ENCODE results near the gene ABHD17B.

ABHD17B gene

DNA sequence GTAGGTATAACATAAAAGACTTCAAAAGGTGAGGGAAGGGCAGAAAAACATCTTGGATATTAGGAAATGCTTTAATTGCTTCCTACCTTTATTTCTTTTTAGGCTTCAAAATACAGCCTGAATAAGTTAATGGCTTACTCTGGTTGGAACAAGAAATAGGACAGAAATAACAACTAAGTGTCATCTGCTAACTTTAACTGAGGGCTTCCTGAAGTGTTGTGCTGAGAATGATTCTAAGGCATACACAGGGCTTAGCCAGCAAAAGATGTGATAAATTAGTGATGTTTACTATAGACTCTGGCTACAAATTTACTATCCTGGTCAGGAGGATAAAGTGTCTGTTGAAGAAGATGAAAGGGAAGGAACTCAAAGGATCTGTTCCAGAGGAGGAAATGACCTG is 34.2 kb downstream of the ABHD17B start:
- DNase-seq (ENCODE audit: low read depth): no peak

DNA sequence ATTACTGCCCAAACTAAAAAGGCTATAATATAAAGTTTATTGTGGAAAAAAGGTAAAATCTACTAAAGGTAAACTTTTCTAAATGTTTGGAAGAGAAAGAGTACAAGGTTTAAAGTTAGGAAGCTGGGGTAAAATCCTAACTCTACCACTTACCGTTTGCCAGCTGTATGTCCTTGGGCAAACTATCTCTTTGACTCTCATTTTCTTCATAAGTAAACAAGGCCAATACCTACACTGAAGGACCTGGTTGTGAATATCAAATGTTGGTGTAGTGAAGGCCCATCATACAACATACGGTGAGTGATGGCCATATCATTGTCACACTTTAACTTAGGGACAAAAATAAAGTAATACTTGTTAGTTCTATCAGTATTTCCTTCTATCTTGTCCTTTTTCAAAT is 34.9 kb downstream of the ABHD17B start:
- no peak for DNase-seq (ENCODE audit: low read depth)

DNA sequence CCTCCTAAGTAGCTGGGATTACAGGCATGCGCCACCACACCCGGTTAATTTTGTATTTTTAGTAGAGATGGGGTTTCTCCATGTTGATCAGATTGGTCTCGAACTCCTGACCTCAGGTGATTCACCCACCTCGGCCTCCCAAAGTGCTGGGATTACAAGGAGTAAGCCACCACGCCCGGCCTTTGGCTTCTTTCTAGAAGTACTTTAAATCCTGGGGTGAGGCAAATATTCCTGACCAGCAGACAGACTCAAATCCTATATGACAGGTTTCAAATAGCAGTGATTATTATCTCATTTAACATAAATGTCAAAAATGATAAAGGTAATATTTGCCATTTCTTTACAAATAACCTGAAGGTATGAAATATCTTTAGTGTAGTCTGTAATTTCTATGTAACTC is 35.6 kb downstream of the ABHD17B start:
- no peak for DNase-seq (ENCODE audit: low read depth)

DNA sequence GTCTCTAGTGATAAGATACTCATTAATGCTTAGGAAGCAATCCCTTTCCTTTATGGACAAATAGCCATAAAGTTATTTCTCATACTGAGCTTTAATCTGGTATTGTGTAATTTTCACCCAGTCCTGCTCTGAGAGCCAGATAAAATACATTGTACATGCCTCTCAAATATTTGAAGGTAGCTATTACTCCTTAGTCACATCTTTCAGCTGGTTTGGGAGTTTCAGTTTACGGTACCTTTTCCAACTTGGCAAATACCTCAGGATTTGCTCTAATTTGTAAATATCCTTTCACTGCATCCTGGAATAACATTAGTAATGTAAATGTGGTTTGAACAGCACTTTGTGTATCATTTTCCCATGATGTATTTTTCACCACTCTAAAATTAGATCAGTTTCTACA is 47.4 kb downstream of the ABHD17B start:
- DNase-seq (ENCODE audit: low read depth): no peak

DNA sequence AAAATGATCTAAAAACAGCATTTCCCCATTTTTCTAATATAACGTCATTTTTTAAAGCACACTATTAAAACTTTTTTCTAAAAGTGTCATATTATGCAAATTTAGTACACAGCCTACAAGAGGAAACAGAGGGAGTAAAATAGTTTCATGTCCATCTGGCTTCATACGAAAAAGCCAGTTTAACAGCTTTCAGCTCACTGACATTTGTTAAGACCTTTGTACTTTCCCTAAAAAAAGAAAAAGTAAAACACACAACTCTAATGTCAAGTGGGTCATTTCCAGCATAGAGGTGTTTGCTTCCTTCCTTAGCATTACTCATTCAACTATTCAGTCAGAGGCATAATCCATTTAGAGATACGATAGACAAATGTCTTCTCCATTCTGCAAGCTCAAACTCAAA is 49.4 kb downstream of the ABHD17B start:
- DNase-seq (ENCODE audit: low read depth): no peak

DNA sequence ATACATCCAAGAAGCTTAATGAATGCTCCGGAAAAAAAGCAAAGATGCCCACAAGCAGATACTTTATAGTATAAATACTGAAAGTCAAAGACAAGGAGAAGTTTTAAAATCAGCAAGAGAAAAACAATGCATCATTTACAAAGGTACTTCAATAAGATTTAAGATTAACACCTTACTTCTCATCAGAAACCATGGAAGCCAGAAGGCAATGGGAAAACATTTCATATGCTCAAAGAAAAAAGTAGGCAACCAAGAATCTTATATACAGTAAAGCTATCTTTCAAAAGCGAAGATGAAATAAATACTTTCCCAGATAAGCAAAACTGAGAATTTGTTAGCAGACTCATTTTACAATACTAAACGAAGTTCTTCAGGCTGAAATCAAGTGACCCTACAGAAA is 51.1 kb downstream of the ABHD17B start:
- no peak for DNase-seq (ENCODE audit: low read depth)

DNA sequence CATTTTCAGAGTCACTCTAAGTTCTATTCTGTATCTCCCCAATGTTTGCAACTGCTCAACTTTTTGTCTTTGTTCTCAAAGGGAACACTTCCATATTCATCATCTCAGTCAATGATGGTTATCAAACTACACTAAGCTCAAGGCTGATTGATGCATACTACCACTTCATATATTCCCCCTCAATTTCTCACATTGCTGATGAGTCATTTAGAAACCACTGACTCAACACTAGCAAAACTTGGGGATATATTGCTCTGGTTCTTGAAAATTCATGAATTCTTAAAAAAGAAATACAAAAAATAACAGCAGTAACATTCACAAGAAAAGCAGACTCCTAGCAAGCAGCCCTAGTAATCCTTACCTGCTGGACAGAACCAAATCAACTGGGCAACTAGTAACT is 52.2 kb downstream of the ABHD17B start:
- DNase-seq (ENCODE audit: low read depth): no peak

DNA sequence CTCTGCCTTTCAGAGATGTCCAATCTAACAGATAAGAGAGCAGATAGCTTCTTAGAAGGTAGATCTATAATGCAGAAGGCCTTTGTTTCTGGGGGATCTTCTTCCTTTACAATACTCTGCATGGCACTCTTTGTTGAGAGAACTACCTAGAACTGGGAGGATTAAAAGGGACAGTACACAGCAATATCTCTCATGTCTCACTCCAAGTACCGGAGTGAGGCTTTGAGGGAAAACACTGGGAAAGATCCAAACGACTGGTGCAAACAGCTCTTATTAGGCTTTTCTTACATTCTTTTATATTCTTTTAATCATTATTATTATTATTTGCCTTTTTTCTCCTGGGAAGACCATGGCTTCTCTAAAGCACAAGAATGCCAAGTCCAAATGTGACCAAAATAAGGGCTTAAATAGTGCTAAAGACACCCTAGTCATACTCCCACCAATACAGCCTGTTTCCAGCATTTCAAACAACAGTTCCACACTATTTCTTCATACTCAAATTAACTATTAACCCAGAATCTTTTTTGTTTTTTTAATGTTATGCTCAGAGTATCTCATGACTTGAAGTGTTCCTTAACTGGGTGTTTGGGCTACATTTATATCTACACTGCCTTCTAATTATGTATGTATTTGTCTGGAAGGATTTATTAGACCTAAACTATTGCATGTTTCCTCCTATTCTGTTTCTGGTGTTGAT is 52.7 kb downstream of the ABHD17B start:
- no peak for DNase-seq (ENCODE audit: low read depth)

DNA sequence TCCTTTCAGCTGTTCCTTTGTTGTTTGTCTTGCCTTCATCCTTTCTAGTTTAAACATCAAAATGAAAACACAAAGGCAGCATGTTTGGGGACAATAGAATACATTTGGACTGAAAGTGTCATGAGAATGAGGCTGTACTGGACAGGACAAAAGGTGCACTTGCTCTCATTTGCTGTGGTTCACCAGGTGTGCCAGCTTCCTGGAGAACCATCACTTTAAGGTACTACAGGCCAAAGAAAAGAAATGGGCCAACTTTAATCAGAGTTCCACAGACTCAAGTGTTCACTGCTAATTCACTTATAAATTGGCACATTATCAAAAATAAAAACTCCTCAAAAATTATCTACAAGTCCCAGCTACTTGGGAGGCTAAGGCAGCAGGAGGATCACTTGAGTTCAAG is 53.8 kb downstream of the ABHD17B start:
- DNase-seq (ENCODE audit: low read depth): no peak

DNA sequence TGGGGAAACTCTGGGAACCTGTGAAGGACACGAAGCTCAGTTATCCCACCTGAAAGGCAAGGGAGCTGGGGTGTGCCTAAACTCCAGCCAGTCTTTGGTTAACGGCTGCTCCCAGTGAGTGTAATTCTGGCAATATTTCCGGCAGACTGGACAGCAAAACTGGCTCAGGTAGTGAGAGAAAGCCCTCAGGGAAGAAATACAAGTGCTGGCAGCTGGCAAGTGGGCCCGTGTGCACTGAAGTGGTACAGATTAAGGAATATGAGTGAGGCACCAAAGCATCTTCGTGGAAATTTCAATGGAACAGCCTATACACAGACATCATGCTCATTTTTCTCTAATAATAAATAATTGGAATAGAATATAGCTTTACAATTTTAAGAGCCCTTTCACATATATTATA is 56.2 kb downstream of the ABHD17B start:
- DNase-seq (ENCODE audit: low read depth): no peak

DNA sequence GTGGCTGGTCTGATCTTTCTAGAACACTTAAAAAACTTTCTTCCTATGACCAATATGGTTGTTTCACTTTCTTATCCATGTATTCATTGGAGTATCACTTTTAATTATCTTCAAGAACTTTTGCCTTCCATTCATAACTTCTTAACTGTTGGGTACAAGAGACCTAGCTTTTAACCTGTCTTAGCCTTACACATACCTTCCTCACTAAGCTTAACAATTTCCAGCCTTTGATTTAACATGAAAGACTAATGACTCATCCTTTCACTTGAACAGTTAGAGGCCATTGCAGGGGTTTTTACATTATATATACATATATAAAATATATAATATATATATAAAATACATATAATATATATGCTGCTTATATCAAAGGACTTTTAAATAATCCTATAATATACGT is 57.9 kb downstream of the ABHD17B start:
- no peak for DNase-seq (ENCODE audit: low read depth)

DNA sequence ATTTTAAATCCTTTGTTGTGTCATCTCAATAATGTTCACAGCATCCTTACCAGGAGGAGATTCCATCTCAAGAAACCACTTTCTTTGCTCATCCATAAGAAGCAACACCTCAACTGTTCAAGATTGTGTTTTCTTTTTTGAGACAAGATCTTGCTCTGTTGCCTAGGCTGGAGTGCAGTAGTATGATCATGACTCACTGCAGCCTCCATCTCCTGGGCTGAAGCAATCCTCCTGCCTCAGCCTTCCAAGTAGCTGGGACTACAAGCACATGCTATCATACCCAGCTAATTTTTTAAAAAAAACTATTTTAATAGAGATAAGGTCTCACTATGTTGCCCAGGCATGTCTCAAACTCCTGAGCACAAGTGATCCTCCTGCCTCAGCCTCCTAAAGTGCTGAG is 60.0 kb downstream of the ABHD17B start:
- DNase-seq (ENCODE audit: low read depth): no peak

DNA sequence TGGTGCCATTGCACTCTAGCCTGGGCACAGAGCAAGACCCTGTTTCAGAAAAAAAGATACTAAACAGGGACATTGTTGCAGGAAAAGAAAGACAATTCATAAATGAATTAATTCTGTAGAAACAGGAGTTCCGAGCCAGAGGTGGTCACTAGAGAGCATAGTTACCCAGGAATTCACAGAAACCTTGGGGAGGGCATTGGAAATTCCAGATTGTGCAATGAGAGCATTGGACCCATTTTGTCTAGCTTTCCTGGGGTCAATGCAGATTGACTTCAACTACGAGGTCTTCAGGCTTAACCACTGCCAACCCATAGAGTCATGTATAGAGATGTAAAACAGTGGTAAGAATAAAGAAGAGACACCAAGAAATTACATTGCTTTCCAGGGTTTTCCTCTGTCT is 63.1 kb downstream of the ABHD17B start:
- no peak for DNase-seq (ENCODE audit: low read depth)

DNA sequence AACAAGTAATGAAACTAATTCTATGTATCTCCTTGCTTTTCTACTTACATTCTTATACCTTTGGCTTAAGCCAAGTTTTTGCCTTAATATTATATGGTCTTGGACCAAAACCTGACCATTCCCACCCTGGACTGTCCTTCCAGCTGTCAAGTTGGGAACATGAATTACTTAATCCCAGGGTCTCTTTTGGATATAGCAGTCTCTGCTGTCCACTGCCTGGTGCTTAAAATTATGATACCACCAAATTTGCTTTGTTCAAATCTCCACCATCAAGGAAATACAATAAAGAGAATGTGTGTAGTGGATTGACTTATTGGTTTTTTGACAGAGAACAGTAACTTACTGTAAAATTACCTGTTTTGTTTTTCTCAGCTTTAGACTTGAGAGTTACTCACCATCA is 66.2 kb downstream of the ABHD17B start:
- DNase-seq (ENCODE audit: low read depth): no peak

DNA sequence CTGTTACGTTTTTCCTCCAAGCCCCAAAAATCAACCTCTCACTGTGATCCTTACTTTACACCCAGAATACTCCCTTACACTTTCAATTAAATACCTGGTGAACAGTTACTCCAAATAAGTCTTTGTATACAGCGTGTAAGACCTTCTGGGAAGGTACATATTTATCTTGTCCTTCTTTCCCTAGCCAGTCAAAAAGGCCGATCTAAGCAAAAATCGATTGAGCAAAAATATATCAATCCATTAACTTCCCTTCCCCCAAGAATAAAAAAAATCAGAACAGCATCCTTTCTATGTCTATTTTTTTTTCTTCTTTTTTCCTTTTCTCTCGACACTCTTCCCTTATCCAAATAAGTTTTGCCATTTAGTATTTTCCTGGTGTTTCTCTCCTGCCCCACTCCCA is 71.3 kb downstream of the ABHD17B start:
- no peak for DNase-seq (ENCODE audit: low read depth)

DNA sequence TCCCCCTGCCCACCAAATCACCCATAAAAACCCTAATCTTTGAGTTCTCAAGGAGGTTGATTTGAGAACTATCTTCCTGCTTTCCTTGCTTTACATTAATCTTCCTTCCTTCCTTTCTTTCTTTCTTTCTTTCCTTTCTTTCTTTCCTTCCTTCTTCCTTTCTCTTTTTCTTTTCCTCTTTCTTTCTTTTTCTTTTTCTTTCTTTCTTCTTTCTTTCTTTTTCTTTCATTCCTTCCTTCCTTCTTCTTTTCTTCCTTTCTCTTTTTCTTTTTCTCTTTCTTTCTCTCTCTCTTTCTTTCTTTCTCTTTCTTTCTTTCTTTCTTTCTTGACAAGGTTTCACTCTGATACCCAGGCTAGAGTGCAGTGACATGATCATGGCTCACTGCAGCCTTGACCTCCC is 75.4 kb downstream of the ABHD17B start:
- DNase-seq (ENCODE audit: low read depth): no peak

DNA sequence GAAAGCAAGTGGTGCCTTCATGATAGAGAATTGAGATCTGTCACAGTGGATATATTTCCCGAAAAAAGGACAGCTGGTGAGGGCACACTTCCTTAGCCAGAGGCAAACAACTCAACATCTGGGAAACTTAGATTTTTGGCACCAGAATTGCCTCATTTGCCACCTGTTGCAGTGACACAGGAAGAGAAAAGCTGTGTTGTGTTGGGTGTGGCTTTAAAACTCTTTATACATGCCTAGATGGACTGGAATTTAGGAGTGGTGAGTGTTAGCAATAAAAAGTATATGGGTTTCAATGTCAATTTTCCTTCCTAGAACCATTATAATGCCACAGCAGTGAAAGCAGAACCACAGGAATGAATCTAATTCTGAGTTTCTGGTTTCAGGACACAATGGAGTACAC is 80.1 kb downstream of the ABHD17B start:
- no peak for DNase-seq (ENCODE audit: low read depth)

DNA sequence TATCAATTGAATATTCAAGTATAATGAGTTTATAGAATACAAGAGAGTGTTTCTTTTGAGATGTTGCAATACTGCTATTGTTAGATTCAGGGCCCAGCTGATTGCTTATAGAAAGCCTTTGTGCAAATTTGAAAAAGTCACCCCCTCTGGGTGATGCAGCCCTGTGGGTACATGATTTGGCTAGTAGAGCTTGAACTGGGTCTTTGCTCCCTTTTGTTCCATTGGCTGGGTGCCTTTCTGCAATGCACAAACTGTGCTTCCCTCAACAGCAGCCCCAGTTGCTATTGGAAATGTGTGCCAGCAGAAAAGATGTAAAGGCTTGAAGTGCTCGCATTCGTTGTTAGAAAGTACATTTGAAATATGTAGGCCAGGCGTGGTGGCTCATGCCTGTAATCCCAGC is 80.8 kb downstream of the ABHD17B start:
- DNase-seq (ENCODE audit: low read depth): no peak

DNA sequence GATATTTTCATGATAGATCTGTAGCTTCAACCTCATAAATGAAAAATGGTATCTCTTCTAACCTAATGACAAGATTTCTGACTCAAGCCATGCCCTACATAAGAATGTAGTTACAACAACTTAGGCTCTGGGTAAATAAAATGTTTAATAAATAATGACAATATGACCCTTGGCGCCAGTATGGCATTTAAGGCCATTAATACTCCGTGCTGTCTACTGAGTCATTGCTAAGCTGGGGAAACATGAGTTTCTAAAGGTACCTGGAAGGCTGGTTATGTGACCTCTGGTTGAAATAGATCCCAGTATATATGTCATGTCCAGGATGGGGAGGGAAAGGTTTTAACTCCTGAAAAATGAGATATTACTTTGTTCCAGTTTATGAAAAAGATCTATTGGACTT is 84.7 kb downstream of the ABHD17B start:
- DNase-seq (ENCODE audit: low read depth): no peak

DNA sequence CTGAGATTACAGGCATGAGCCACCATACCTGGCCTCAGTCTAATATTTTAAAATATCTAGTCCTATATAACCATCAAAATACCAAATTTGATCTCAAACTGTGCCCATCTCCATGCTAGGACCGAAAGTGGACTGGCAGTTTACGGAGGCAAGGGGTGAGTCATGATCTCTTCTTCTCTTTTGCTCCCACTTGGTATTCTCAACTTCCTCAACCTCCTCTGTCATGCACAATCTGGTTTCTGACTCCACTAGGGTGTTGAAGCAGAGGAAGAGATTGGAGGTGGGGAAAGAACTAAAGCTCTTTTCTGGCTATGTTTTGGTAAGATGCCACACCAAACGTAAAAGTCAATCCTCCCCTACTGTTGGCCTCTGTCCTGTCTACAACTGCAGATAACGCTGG is 86.7 kb downstream of the ABHD17B start:
- no peak for DNase-seq (ENCODE audit: low read depth)

DNA sequence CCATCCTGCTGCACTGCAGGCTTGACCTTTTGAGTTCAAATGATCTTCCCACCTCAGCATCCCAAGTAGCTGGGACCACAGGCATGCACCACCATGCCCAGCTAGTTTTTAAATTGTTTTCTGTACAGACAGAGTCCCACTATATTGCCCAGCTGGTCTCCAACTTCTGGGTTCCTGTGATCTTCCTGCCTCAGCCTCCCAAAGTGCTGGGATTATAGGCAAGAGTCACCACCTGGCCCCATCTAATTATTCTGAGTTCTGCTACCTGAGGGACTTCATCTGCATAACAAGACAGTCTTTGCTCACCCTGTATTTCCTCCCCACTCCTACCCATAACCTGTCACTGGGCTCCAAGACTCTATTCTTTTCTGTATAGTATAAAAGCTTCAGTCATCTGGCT is 88.1 kb downstream of the ABHD17B start:
- no peak for DNase-seq (ENCODE audit: low read depth)

DNA sequence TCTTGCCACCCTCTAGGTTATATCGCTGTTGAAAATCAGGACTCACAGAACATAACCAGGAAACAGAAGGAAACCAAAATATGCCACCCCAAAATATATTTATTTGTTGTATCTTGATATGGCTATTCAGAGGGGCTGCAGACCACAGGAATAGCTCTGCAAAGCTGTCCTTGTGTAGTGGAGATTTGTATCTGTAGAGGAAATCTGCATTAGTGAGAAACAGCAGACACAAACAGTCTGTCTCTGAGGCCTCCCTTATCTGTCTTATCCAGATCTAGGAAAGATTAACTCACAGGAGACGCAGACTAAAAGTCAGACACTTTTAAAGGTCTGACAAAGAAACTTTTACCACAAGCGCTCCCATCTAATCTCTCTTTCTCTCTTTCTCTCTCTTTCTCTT is 88.5 kb downstream of the ABHD17B start:
- DNase-seq (ENCODE audit: low read depth): no peak

DNA sequence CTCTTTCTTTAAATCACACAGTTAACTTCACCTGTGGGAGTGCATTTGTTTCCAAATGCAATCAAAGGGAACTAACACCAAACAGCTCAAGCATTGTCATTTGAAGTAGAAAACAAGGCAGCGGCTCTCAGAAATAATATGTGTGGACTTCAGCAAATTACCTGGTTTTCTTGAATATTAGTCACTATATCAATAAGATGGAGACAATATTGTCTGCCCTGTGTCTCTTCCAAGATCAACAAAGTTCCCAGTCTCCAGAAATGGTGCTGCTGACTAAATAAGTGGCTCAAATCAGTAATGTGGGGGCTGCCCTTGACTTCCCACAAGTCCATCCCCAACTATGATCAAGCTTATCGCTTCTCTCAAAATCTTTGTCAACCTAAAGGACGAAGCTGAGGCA is 89.6 kb downstream of the ABHD17B start:
- no peak for DNase-seq (ENCODE audit: low read depth)

DNA sequence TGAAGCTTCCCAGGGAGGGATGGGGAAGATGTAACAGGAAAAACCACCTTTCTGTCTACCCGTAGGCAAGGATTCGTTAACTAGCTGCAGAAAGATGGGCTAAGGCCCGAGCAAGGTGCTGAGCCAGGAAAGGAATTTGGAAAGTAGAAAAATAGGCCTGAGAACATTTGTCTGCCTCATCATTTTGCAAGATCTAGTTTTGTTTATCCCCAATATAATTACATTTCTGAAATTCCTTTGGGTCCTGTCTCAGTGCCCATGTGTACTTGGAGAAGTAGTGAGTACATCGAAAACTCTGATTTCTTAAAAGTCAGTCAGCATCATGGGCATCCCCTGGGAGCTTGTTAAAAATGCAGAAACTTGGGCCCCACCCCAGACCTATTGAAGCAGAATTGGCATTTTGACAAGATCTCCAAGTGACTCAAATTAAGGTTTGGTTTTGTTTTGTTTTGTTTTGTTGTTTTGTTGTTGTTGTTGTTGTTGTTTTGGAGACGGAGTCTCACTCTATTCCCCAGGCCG is 90.5 kb downstream of the ABHD17B start:
- no peak for DNase-seq (ENCODE audit: low read depth)
